B cell (primary cell): ENCODE results near the gene NECAP2. TPM values are rescaled to one million over a fixed set of nuclear protein-coding genes. Genes with fewer than 3 reads are reported as not detected.

Source experiments
- ATAC-seq: fragments of 200-7000 bp; cut with Tn5 transposase; one replicate; pipeline ENCODE4 v1.10.0; 2021; ENCODE audit warnings: low read depth, mild to moderate bottlenecking, moderate number of reproducible peaks, moderate library complexity
- CTCF ChIA-PET: fragments of 350-600 bp; sonication (Branson Sonifier 250); formaldehyde crosslinking; loops from one replicate; lab custom pipeline; 2021; ENCODE audit warnings: antibody characterized with exemption, inconsistent platforms; lab: Charles Lee
- POLR2A ChIA-PET: fragments of 350-600 bp; sonication (Branson Sonifier 250); formaldehyde crosslinking; loops from one replicate; lab custom pipeline; 2021; ENCODE audit warnings: antibody characterized with exemption; lab: Charles Lee
- DNase-seq: peaks from one replicate; pipeline ENCODE4 v3.0.0; 2013
- H2AFZ ChIP-seq: 2 replicates; pipeline ENCODE4 v1.6.1; 2012; ENCODE audit warnings: mild to moderate bottlenecking, low read depth, low read length; ENCODE audit not compliant: insufficient read depth, poor library complexity, severe bottlenecking
- H3K27ac ChIP-seq, 2 donors: 1 replicate in 1 of 2; 2 replicates in 1 of 2; pipeline ENCODE4 v1.5.1; 2012 to 2013; ENCODE audit warnings: low read length in 2 of 2, mild to moderate bottlenecking in 2 of 2, moderate library complexity in 1 of 2
- H3K27me3 ChIP-seq, 4 experiments: fragments of 200-600 bp in 1 of 4; sonication (generic) in 1 of 4; replicated peaks in 1 of 4; 1 replicate in 2 of 4; 2 replicates in 2 of 4; pipeline versions ENCODE4 v1.6.1 to v1.7.0; 2013 to 2016; ENCODE audit warnings: low read length in 3 of 4, mild to moderate bottlenecking in 2 of 4, mixed read lengths in 1 of 4, moderate library complexity in 1 of 4; ENCODE audit not compliant: insufficient read depth in 4 of 4, control insufficient read depth in 3 of 4; ENCODE audit errors: control extremely low read depth in 1 of 4
- H3K36me3 ChIP-seq, 2 experiments: replicated peaks in 1 of 2; 1 replicate in 1 of 2; 2 replicates in 1 of 2; pipeline versions ENCODE4 v1.6.1 to v1.7.1; 2013; ENCODE audit warnings: low read length in 1 of 2; ENCODE audit not compliant: insufficient read depth in 2 of 2, control insufficient read depth in 1 of 2; ENCODE audit errors: control extremely low read depth in 1 of 2, extremely low read depth in 1 of 2
- H3K4me1 ChIP-seq, 2 donors: fragments of 200-600 bp in 1 of 2; sonication (generic) in 1 of 2; 1 replicate in 1 of 2; 2 replicates in 1 of 2; pipeline versions ENCODE4 v1.5.1 to v1.6.1; 2013 to 2017; ENCODE audit warnings: low read length in 2 of 2; ENCODE audit not compliant: control insufficient read depth in 2 of 2, insufficient read depth in 2 of 2
- H3K4me2 ChIP-seq: replicated peaks from 2 replicates; pipeline ENCODE3; 2012; ENCODE audit warnings: mild to moderate bottlenecking, low read depth, low read length; ENCODE audit not compliant: poor library complexity, severe bottlenecking
- H3K4me3 ChIP-seq, 5 experiments: fragments of 200-600 bp in 1 of 5; sonication (generic) in 1 of 5; 1 replicate in 3 of 5; 2 replicates in 2 of 5; pipeline versions ENCODE4 v1.5.1 to v1.7.0; 2011 to 2016; ENCODE audit warnings: low read length in 4 of 5, mild to moderate bottlenecking in 4 of 5, low read depth in 2 of 5, control low read depth in 1 of 5, moderate library complexity in 1 of 5; ENCODE audit not compliant: insufficient read depth in 1 of 5; ENCODE audit errors: control extremely low read depth in 1 of 5, extremely low read depth in 1 of 5
- H3K79me2 ChIP-seq: fragments of 200-600 bp; sonication (generic); one replicate; pipeline ENCODE4 v1.6.0; 2016; ENCODE audit warnings: low read length; ENCODE audit not compliant: control insufficient read depth, insufficient read depth
- H3K9ac ChIP-seq: fragments of 200-600 bp; sonication (generic); 2 replicates; pipeline ENCODE4 v1.6.1; 2017; ENCODE audit warnings: mild to moderate bottlenecking, low read length, moderate library complexity
- H3K9me3 ChIP-seq, 3 donors: one replicate each; pipeline versions ENCODE4 v1.6.1 to v1.7.1; 2013; ENCODE audit warnings: low read length in 2 of 3; ENCODE audit not compliant: control insufficient read depth in 2 of 3, insufficient read depth in 1 of 3; ENCODE audit errors: control extremely low read depth in 1 of 3
- H4K20me1 ChIP-seq: 2 replicates; pipeline ENCODE4 v1.6.0; 2012; ENCODE audit warnings: mild to moderate bottlenecking, low read length; ENCODE audit not compliant: insufficient read depth, control insufficient read depth, poor library complexity, severe bottlenecking
- H3K27ac Mint-ChIP-seq: one replicate; pipeline ENCODE4 v1.8.0; 2021; ENCODE audit warnings: mixed read lengths
- H3K27me3 Mint-ChIP-seq: one replicate; pipeline ENCODE4 v1.8.0; 2021; ENCODE audit warnings: mixed read lengths
- H3K4me1 Mint-ChIP-seq: one replicate; pipeline ENCODE4 v1.8.0; 2021; ENCODE audit warnings: mixed read lengths
- H3K4me3 Mint-ChIP-seq: one replicate; pipeline ENCODE4 v1.8.0; 2021; ENCODE audit warnings: mixed read lengths
- H3K9me3 Mint-ChIP-seq: one replicate; pipeline ENCODE4 v1.8.0; 2022; ENCODE audit warnings: mixed read lengths; ENCODE audit not compliant: insufficient read depth
- EZH2 ChIP-seq: IDR thresholded peaks from 2 replicates; pipeline ENCODE4 v1.6.1; 2012; ENCODE audit warnings: borderline replicate concordance, low read depth, mild to moderate bottlenecking, moderate library complexity, low read length; ENCODE audit not compliant: insufficient read depth, poor library complexity, severe bottlenecking
- WGBS: methylation state at CpG from one replicate; pipeline ENCODE4 v1.1.5; 2013; ENCODE audit warnings: missing lambda C conversion rate; ENCODE audit not compliant: insufficient coverage; 5-methylcytosine and 5-hydroxymethylcytosine counted together
- intact Hi-C: fragments of 100-400 bp; cut with micrococcal nuclease; formaldehyde crosslinking; loops from one replicate; pipeline ENCODE4 v1.10.0; 2022
- polyA plus RNA-seq: library from polyadenylated mRNA; depleted of rRNA; stranded (reverse); fragments of >200 nt; gene quantifications from 2 replicates; pipeline ENCODE4 v1.2.3, GENCODE V29; 2012
- total RNA-seq, 2 donors: library from RNA; stranded (reverse); fragments of 120-200 nt in 1 of 2; gene quantifications; 1 replicate in 1 of 2; 2 replicates in 1 of 2; pipeline versions ENCODE4 v1.2.3 to v1.2.4, GENCODE V29; 2013 to 2022
- TF ChIP-seq, protein P1 (sequence below): fragments of 200-600 bp; IDR thresholded peaks from one replicate; pipeline ENCODE4 v1.8.0; 2022; ENCODE audit warnings: antibody characterized with exemption, mild to moderate bottlenecking

Gene NECAP2
- total and polyA plus RNA-seq, 2 donors (not counting 1 experiment from before 2014, with no cell fraction given): 77.3 to 81.5 TPM

- peaks cover 0 to 3% (median 0%) of the 10 kb centered on the region in 3 donors for H3K9me3 ChIP-seq
- intact Hi-C loops: no loop called here
Measured at GRCh38 chr1:16438516-16438915, 2.0 kb upstream of the NECAP2 start.

GRCh38 chr1:16438924-16439323, 1.6 kb upstream of the NECAP2 start:
- H3K4me1 ChIP-seq: peaks cover 16 to 29% of the 10 kb centered on the region in 2 donors
- H3K79me2 ChIP-seq: peaks cover 35% of the 10 kb centered on the region
- no peaks in the 10 kb centered on the region for H3K9me3 Mint-ChIP-seq
- TF ChIP-seq, protein P1, sequence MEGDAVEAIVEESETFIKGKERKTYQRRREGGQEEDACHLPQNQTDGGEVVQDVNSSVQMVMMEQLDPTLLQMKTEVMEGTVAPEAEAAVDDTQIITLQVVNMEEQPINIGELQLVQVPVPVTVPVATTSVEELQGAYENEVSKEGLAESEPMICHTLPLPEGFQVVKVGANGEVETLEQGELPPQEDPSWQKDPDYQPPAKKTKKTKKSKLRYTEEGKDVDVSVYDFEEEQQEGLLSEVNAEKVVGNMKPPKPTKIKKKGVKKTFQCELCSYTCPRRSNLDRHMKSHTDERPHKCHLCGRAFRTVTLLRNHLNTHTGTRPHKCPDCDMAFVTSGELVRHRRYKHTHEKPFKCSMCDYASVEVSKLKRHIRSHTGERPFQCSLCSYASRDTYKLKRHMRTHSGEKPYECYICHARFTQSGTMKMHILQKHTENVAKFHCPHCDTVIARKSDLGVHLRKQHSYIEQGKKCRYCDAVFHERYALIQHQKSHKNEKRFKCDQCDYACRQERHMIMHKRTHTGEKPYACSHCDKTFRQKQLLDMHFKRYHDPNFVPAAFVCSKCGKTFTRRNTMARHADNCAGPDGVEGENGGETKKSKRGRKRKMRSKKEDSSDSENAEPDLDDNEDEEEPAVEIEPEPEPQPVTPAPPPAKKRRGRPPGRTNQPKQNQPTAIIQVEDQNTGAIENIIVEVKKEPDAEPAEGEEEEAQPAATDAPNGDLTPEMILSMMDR: no peak
- no peak for TF ChIP-seq EZH2
- H3K9ac ChIP-seq: no peak overlapping the region
- H3K4me1 Mint-ChIP-seq: peaks cover 27% of the 10 kb centered on the region
- no CpG with 5 or more reads among the region's 2 CpGs for WGBS
- H3K27me3 Mint-ChIP-seq: no peaks in the 10 kb centered on the region
- H2AFZ ChIP-seq: no peak overlapping the region
- intact Hi-C loops: no loop called here
- no peak overlapping the region for H3K4me3 ChIP-seq
- ATAC-seq (no peak), DNase-seq (no peak)
- peaks cover 0 to 3% (median 0%) of the 10 kb centered on the region in 3 donors for H3K9me3 ChIP-seq
- no peak overlapping the region for H3K27ac ChIP-seq
- no peak overlapping the region for H3K27ac Mint-ChIP-seq
- CTCF ChIA-PET: interaction anchor here (0.7 to 2.6 kb wide), 7 partner anchors 11 to 76 kb away, joined by 3 to 17 read pairs (median 5); no protein-coding TSS in a partner anchor
- H3K27me3 ChIP-seq: no peaks in the 10 kb centered on the region
- no peak overlapping the region for H3K4me2 ChIP-seq
- H3K4me3 Mint-ChIP-seq: peak overlapping the region; percentile 40
- peaks cover 28% of the 10 kb centered on the region for H4K20me1 ChIP-seq
- POLR2A ChIA-PET: no interaction called here
- peaks cover 0 to 15% of the 10 kb centered on the region in 2 experiments for H3K36me3 ChIP-seq

More at GRCh38 chr1:16438516-16438915, 2.0 kb upstream of the NECAP2 start:
- no peak for TF ChIP-seq EZH2
- TF ChIP-seq, protein P1: no peak
- Histone ChIP-seq H3K4me3 (no peak overlapping the region), H3K4me2 (no peak overlapping the region), H3K36me3 (peaks cover 0 to 11% of the 10 kb centered on the region in 2 experiments), H3K4me1 (peaks cover 17 to 29% of the 10 kb centered on the region in 2 donors), H3K9ac (no peak overlapping the region), H3K27ac (no peak overlapping the region), H2AFZ (no peak overlapping the region), H4K20me1 (peaks cover 24% of the 10 kb centered on the region), H3K79me2 (peaks cover 31% of the 10 kb centered on the region), H3K27me3 (no peaks in the 10 kb centered on the region)
- Mint-ChIP-seq H3K9me3 (no peaks in the 10 kb centered on the region), H3K27ac (no peak overlapping the region), H3K4me1 (peaks cover 28% of the 10 kb centered on the region), H3K4me3 (no peak overlapping the region), H3K27me3 (no peaks in the 10 kb centered on the region)
- DNase-seq (no peak), ATAC-seq (no peak)
- 100% methylated on average over 1 of the region's 2 CpGs for WGBS
- ChIA-PET POLR2A (no interaction called here), CTCF (interaction anchor here (0.7 to 2.0 kb wide), 3 partner anchors 13 to 51 kb away, joined by 3 to 5 read pairs (median 3); no protein-coding TSS in a partner anchor)
